Mesodermal cell (in vitro differentiated cells): ENCODE measurements around the gene GPR142.

Source experiments
- H3K27ac ChIP-seq: 2 replicates; pipeline ENCODE4 v1.7.0; 2013; ENCODE audit warnings: mild to moderate bottlenecking, low read depth, low read length, moderate library complexity; ENCODE audit not compliant: severe bottlenecking
- H3K36me3 ChIP-seq: 2 replicates; pipeline ENCODE4 v1.7.1; 2013; ENCODE audit warnings: mild to moderate bottlenecking, low read length, moderate library complexity; ENCODE audit not compliant: control insufficient read depth, insufficient read depth
- H3K4me1 ChIP-seq: one replicate; pipeline ENCODE4 v1.7.1; 2013; ENCODE audit warnings: mild to moderate bottlenecking, low read length; ENCODE audit not compliant: insufficient read depth, control insufficient read depth, poor library complexity, severe bottlenecking
- H3K4me3 ChIP-seq: 2 replicates; pipeline ENCODE4 v1.7.0; 2013; ENCODE audit warnings: low read length, control low read depth, mild to moderate bottlenecking; ENCODE audit not compliant: insufficient read depth, poor library complexity, severe bottlenecking; ENCODE audit errors: extremely low read depth
- H3K9me3 ChIP-seq: 2 replicates; pipeline ENCODE4 v1.7.1; 2013; ENCODE audit warnings: mild to moderate bottlenecking, low read length, moderate library complexity; ENCODE audit not compliant: control insufficient read depth
- WGBS, 2 experiments: methylation state at CpG; one replicate each; pipeline ENCODE4 v1.1.5; 2013; ENCODE audit warnings: missing lambda C conversion rate in 2 of 2; ENCODE audit not compliant: insufficient coverage in 2 of 2; 5-methylcytosine and 5-hydroxymethylcytosine counted together

GPR142 gene

GRCh38 chr17:74357466-74357809, 9.9 kb upstream of the GPR142 start:
- H3K36me3 ChIP-seq, result no peaks in the 10 kb centered on the region
- no peaks in the 10 kb centered on the region for H3K9me3 ChIP-seq
- H3K4me3 ChIP-seq, result peak overlapping the region; percentile 19
- H3K4me1 ChIP-seq, result peaks cover 6% of the 10 kb centered on the region
- 44 to 45% methylated on average over 31 to 32 of the region's 32 CpGs for WGBS, 2 experiments
- no peak overlapping the region for H3K27ac ChIP-seq

GRCh38 chr17:74358697-74359096, 8.6 kb upstream of the GPR142 start:
- Histone ChIP-seq H3K9me3 (no peaks in the 10 kb centered on the region), H3K27ac (no peak overlapping the region), H3K4me1 (peaks cover 9% of the 10 kb centered on the region), H3K4me3 (no peak overlapping the region), H3K36me3 (no peaks in the 10 kb centered on the region)
- WGBS, 2 experiments, result 78 to 84% methylated on average over 9 of the region's 9 CpGs

- WGBS, 2 experiments, result 94 to 98% methylated on average over 22 of the region's 22 CpGs
Observed at GRCh38 chr17:74359916-74360315, 7.4 kb upstream of the GPR142 start.

GRCh38 chr17:74360899-74361229, 6.4 kb upstream of the GPR142 start:
- Histone ChIP-seq H3K36me3 (no peaks in the 10 kb centered on the region), H3K9me3 (no peaks in the 10 kb centered on the region), H3K4me3 (no peak overlapping the region), H3K4me1 (peaks cover 9% of the 10 kb centered on the region), H3K27ac (peak overlapping the region; percentile 30)
- 65% methylated on average over 6 to 7 of the region's 7 CpGs for WGBS, 2 experiments

More at GRCh38 chr17:74359916-74360315, 7.4 kb upstream of the GPR142 start:
- Histone ChIP-seq H3K27ac (no peak overlapping the region), H3K4me1 (peaks cover 9% of the 10 kb centered on the region), H3K9me3 (no peaks in the 10 kb centered on the region), H3K36me3 (no peaks in the 10 kb centered on the region), H3K4me3 (no peak overlapping the region)

GRCh38 chr17:74361230-74362068, 5.9 kb upstream of the GPR142 start, which contains the start of gene BTBD17:
Gene BTBD17 (minus strand): TSS chr17:74361868. CDS start chr17:74361819, 49 bp downstream.
- WGBS, 2 experiments, result 45 to 50% methylated on average over 19 to 21 of the region's 28 CpGs

GRCh38 chr17:74362069-74362405, 5.3 kb upstream of the GPR142 start:
- H3K36me3 ChIP-seq, result no peaks in the 10 kb centered on the region
- H3K9me3 ChIP-seq, result no peaks in the 10 kb centered on the region
- H3K4me3 ChIP-seq, result no peak overlapping the region
- no peak overlapping the region for H3K27ac ChIP-seq
- peaks cover 9% of the 10 kb centered on the region for H3K4me1 ChIP-seq
- WGBS, 2 experiments, result 0 to 26% methylated on average over 1 to 8 of the region's 9 CpGs

More at GRCh38 chr17:74361230-74362068, 5.9 kb upstream of the GPR142 start, which contains the start of gene BTBD17:
- Histone ChIP-seq H3K36me3 (no peaks in the 10 kb centered on the region), H3K27ac (peak within 1 kb of the TSS; percentile 30), H3K4me1 (peaks cover 9% of the 10 kb centered on the region), H3K4me3 (no peak within 1 kb of the TSS), H3K9me3 (no peaks in the 10 kb centered on the region)

- H3K9me3 ChIP-seq, result no peaks in the 10 kb centered on the region
- no peak overlapping the region for H3K27ac ChIP-seq
- 77 to 80% methylated on average over 7 to 11 of the region's 14 CpGs for WGBS, 2 experiments
- H3K4me1 ChIP-seq, result peaks cover 9% of the 10 kb centered on the region
- H3K4me3 ChIP-seq, result no peak overlapping the region
- no peaks in the 10 kb centered on the region for H3K36me3 ChIP-seq
Observed at GRCh38 chr17:74362810-74363498, 4.4 kb upstream of the GPR142 start.

- Histone ChIP-seq H3K36me3 (no peaks in the 10 kb centered on the region), H3K9me3 (no peaks in the 10 kb centered on the region), H3K4me3 (no peak overlapping the region), H3K4me1 (no peaks in the 10 kb centered on the region), H3K27ac (no peak overlapping the region)
- WGBS, 2 experiments, result 64 to 66% methylated on average over 10 to 11 of the region's 14 CpGs
Observed at GRCh38 chr17:74368341-74369081, 1.2 kb downstream of the GPR142 start.

GRCh38 chr17:74369221-74369620, 1.9 kb downstream of the GPR142 start:
- H3K4me3 ChIP-seq, result no peak overlapping the region
- 38 to 52% methylated on average over 5 to 8 of the region's 10 CpGs for WGBS, 2 experiments

GRCh38 chr17:74369665-74370490, 2.6 kb downstream of the GPR142 start:
- Histone ChIP-seq H3K36me3 (no peaks in the 10 kb centered on the region), H3K27ac (no peak overlapping the region), H3K9me3 (no peaks in the 10 kb centered on the region), H3K4me3 (no peak overlapping the region), H3K4me1 (no peaks in the 10 kb centered on the region)
- 91 to 93% methylated on average over 14 to 17 of the region's 17 CpGs for WGBS, 2 experiments

More at GRCh38 chr17:74369221-74369620, 1.9 kb downstream of the GPR142 start:
- Histone ChIP-seq H3K36me3 (no peaks in the 10 kb centered on the region), H3K4me1 (no peaks in the 10 kb centered on the region), H3K27ac (no peak overlapping the region), H3K9me3 (no peaks in the 10 kb centered on the region)
